Measurements from ENCODE around the gene SOCS3.
"Not testable (repeated sequence)": the region's sequence is repeated elsewhere in the genome, so short reads cannot be mapped to it uniquely, and the experiment has no call there.

SOCS3 gene

DNA sequence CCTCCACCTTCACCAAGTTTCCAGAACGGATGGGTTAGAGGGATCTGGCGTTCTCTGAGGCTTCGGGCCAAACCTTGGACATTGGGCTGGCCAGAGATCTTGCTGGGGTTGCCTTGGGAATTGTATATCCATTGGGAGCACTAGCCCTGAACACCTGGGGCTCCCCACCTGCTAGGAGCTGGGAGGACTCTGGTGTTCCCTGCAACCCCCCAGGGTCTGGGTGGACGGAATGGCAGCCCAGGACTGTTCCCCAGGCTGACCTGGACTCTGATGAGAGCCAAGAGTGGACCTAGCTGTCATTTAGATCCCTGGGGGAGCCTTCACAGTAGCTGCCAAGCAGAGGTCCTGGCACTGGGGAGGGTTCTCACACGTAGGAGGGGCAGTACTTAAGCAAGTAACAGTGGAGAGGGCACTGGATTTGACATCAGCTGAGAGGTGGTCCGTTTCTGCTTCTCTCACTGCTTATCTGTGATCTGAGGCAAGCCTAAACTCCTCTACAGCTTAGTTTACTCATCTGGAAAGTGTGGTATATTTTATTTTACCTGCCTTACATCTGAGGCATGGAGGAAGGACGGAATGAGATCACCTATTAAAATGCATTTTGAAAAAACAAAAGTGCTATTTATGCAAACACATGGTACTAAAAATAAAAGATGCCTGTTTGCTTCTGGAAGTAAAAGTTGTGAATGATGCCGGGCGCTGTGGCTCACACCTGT lies 11.7 kb downstream of the SOCS3 start:
- DNase-seq (ENCODE audit: low spot score) = no peak

DNA sequence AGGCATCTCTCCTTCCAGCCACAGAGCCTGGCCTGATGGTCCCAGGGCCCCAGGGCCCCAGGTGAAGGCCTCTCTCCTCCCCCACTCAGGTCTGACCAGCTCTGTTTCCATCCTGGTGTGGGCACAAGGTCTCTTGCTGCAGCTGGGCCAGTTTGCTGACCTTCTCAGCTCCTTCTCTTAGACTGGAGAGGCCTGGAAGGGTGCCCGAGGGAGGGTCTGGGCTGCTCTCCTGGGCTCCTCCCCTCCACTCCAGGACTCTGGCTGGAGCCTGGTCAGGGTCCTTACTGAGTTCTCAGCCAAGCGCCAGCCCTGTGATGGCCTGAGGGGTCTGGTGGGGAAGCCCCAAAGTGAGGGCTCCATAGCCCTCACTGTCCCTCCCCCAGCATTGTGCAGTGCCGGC lies 12.4 kb downstream of the SOCS3 start:
- DNase-seq (ENCODE audit: low spot score) = no peak

DNA sequence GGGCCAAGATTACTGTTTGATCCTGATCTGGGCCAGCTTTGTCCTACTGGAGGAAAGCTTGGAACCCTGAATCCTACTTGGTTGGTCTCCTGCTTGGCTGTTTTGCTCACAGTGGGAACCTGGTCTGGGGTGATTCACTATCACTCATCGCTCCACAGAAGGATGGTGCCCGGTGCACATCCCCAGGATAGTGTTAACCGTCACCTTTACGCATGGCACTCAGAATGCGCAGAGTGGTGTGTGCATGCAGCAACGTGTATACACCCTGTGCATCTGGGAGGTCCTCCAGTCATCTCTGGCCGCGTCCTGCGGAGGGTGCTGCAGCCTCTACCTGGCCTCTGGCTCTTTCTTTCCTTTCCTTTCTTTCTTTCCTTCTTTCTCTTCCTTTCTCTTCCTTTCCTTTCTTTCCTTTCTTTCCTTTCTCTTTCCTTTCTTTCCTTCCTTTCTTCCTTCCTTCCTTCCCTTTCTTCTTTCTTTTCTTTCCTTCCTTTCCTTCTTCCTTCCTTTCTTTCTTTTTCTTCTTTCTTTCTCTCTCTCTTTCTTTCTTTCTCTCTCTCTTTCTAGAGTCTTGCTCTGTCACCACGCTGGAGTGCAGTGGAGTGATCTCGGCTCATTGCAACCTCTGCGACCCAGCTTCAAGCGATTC lies 13.1 kb downstream of the SOCS3 start:
- DNase-seq (ENCODE audit: low spot score) = no peak

DNA sequence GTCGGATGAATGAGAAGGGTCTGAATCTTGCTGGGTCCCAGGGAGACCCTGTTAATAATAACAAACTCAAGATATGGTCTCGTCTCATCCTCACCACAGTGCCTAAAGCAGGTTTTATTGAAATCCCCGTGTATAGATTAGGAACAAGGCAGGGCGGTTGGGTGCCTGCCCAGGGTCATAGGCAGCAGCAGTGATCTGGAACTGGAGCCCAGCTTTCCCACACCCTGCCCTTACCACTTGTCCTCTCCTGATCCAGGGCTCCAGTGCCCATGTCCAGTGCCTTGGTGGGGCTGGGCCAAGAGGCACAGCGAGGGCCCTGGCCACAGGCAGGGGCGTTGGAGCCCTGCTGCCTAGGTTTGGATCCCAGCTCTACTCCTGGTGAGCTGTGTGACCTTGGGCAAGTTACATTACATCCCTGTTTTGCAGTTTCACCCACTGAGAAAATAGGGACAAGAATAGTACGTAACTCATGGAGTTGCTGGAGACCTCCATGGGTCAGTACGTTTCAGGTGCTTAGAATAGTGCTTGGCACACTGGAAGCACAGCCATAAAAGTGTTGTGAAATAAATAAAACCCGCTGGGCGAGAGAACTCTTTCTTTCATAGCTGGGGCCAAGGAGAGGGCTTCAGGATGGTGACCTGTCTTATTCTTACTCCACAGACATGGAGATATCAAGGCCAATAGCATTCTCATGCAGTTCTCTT lies 13.9 kb downstream of the SOCS3 start:
- DNase-seq (ENCODE audit: low spot score) = no peak

DNA sequence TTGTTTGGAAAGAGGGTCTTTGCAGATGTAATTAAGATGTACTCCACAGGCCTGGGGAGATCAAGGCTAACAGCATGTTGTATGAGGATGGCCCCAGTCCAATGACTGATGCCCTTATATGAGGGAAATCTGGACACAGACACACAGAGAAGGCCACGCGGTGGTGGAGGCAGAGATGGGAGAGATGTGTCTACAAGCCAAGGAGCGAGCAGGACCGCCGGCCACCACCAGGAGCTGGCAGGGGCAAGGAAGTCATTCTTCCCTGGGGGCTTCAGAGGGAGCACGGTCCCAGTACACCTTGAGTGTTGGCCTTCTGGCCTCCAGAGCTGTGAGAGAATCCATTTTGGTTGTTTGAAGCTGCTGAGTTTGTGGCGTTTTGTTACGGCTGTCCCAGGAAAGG lies 14.7 kb downstream of the SOCS3 start:
- no peak for DNase-seq (ENCODE audit: low spot score)

DNA sequence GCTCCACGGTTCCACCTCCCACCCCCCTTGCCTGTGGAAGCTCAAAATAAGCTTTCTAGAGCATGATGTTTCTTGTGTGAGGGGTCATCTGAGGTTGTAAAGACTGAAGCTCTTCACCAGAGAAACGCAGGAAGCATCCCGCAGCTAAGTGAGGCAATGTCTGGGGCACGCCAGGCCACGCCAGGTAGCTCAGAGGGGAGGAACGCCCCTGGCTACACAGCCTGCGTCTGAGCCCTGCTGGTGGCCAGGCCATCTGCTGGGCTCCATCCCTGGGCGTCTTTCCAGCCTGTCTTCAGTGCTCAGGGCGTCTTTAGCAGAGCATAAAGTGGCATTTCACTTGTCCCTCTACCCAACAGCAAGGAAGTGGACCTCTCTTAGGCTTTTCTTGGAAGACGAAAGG lies 15.2 kb downstream of the SOCS3 start:
- no peak for DNase-seq (ENCODE audit: low spot score)

DNA sequence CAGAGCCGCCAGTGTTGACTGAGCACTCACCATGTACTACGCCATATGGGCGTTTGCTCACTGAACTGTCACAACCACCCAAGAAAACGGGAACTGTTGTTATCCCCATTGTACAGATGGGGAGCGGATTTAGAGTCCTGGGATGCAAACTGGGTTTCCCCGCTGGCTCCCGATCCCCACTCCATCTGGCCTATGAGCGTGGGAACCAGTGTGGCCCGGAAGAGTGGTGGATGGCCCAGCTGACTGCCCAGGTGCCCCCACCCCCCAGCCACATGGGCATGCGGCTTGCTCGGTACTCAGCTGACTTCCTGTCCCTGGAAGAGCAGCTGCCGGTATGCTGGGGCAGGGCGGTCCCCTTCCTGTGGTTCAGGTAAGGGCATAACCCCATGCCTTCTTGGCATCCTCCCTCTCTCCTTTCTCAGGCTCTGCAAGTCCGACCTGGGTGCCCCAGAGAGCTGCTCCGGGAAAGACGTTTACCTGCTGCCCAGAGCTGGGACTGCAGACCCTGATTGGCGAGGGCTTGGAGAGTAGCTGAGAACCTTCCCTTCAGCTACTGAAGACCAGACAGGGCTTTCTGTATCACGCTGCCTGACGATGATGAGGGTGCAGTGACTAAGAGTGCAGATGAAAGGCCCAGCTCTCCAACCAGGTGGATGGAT lies 16.2 kb downstream of the SOCS3 start:
- no peak for DNase-seq (ENCODE audit: low spot score)

DNA sequence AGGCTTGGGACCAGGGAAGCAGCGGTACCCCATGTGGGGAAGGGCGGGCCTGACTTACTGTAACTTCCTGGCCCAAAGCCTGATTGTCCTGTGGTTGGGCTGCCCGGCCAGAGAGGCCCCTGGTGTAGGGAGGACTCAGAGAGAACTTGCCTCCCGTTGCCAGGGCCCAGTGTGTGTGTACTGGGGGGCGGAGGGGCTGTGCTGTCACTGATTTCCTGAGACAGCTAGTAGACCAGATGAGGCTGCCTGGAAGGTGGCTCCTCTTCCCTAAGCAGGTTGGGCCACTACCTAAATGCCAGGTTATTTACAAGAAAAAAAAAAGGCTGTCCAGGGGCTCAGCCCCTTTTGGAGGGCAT lies 16.7 kb downstream of the SOCS3 start:
- DNase-seq (ENCODE audit: low spot score) = peak; percentile 94

DNA sequence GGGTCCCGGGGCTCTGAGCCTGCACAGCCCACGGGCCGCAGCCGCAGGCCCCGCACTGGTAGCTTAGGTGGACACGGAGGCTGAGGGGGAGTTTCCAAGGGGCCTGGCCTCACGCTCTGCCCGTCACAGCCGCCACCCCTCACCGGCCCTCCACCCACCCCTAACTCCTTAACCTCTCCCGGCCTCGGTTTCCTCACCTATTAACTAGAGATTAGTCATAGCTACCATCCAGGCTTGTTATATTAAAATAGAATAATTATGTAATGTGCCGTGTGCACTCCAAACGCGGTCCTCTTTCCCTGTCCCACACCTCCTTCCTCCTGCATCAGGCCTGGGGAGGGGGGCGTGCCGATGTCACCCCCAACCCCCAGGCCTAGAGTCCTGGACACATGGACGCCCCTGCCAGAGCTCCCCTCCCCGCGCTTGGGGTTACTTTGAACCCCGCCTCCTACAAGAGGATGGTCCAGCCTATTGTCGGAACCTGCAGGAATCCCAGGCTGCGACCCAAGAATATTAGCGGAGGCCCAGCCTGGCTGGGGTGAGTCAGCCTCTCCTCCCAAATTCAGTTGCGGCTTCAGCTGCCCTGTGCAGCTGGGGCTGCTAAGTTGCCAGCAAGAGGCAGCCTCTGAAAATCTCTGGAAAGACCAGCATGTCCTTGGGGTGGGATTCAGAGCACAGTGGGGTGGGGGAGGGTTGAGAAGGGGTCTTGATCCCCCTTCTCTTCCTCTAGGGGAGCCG lies 17.3 kb downstream of the SOCS3 start:
- DNase-seq (ENCODE audit: low spot score) = peak; percentile 86

DNA sequence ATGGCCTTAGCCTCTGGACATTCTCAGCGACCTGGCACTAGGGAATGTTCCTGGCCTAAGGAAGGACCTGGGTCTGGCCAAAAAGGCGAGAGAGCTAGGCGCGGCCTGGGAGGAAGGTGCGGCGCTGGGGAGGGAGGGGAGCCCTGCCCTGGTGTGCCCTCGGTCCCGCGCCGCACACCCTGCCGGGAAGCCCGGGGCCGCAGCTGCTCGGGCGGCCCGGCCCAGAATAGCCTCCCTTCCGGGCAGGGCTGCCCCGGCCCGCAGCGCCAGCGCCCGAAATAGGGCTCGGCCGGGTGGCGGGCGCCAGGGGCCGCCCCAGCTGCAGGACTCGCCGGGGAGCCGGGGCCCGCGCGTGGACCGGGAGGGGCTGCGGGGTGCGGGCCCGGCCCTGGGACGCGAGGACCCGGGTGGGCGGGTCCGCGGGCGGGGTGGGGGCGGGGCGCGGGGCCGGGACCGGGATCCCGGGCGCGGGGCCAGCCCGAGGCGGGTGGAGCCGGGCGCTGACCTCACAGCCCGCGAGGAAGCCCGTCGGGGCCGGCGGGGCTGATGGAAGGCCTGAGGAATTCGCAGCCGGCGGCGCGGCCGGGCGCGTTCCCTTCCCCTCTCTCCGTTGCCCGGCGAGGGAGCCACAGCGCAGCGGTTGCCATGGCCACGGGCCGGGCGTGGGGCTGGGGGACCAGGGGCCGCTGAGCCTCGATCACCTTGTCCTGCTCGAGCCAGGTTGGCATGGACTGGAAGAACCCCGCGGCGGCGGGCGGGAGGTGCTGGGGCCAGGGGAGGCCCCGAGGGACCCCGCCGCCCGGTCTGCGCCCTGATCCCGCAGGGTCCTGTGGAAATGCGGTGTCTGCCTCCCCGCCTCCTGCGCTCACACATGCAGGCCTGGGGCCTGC lies 18.1 kb downstream of the SOCS3 start:
- DNase-seq (ENCODE audit: low spot score) = peak; percentile 95

DNA sequence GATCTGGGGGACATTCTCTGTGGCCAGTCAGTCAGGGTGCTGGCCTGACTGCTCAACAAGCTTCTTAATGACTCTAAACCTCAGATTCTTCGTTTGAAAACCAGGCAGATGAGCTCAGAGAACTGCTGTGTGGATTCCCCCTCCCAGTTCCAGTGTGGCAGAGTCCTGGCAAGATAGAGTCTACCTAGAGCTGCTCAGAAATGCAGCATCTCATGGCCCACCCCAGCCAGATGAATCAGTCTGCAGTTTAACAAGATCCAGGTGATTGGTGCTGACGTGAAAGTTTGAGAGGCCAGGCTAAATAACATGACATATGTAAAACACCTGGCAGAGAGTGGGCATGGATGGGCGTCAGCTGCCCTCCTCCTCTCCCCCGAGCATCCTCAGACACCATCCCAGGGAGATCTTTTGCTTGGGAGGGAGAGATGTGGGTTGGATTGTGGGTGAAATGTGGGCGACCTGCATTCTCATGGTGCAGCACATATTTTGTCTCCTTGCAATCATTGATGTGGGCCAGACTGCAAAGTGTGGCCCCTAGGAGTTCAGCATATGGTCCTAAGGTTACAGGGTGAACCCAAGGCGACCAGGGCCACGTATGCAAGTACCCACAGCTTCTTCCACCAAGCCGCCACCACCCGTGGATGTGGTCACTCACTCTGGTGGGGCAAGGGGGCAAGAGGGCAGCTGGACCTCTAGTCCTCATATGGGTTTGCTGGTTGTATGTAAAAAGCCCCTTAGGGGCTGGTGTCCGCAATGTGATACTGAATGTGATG lies 19.5 kb downstream of the SOCS3 start:
- no peak for DNase-seq (ENCODE audit: low spot score)

DNA sequence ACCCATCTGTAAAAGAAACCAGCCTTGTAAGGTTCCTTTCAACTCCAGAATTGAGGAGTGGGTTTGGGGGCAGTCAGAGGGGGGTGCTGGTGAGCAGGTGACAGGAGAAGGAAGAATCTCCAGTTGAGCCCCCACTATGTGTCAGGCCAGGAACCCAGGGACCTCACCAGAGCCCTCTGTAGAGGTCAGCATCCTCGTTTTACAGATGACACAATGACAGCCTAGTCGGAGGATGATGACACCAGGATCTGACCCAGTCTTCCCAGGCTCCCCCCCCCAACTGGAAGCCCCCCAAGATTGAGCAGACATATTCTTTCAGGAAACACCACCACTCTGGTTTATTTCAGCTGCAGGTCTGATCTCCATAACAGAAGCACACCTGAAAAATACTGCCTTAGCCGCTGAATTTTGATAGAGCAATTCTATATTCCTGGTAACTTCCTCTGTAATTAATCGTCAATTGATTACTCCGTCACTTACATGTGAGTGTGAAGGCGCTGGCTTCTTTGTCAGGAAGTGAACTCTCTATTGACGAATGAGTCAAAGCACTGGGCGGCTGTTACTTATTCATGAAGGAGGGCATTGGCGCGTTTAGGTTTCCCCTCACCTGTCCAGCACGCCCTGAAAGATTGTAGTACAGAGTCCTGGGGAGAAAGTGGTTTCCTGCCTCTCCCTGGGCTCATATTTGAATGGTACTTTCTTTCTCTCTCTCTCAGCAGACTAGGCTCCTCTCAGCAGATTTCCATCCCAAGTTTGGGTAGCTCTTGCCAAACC lies 21.2 kb downstream of the SOCS3 start:
- DNase-seq (ENCODE audit: low spot score) = no peak

DNA sequence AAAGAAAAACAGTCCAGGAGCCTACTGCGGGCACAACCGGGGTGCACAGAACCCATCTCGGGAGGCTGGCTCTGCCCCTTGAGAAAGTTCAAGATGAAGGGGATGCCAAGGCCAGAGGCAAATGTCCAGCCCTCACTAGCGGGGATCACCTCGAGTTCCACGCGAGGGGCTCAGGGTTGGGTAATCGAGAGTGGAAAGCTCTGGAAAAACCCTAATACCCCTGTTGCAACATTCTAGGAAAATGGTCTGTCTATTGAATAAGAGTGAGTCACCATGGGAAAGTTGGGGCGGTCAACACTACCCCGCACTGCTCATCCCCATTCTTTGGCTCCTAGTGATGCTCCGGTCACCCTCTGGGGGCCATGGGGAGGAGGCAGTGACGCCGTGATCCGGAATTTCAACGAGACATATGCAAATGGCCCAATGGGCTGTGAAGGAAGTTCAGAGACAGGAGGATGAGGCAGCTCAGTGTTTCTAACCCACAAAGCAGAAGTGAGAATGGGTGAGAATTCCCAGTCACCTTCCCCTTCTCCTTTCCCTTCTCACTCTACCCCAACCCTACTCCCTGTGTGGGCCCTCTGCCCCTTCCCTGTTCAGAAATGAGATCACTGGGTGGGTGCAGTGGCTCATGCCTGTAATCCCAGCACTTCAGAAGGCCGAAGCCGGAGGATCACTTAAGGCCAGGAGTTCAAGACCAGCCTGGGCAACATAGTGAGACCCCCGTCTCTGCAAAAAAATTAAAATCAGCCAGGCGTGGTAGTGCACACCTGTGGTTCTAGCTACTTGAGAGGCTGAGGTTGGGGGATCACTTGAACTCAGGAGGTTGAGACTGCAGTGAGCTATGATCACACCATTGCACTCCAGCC lies 22.4 kb downstream of the SOCS3 start:
- peak; percentile 85 for DNase-seq (ENCODE audit: low spot score)

DNA sequence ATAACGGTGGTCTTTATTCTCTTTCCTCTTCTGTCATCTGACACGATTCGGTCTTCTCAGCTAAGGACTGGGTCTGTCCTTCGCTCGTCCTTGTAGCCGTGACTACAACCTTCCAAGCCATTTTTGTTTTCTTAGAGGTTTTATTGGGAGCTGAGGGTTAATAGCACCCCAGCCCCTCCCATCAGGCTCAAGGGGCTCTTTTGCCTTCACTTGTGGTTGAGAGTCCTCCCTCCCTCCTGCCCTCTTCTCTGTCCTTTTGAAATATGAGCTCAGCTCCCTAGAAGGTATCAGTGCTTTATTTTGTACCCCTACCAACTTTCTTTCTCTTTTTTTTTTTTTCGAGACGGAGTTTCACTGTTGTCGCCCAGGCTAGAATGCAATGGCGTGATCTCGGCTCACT lies 24.7 kb downstream of the SOCS3 start:
- DNase-seq (ENCODE audit: low spot score) = no peak

DNA sequence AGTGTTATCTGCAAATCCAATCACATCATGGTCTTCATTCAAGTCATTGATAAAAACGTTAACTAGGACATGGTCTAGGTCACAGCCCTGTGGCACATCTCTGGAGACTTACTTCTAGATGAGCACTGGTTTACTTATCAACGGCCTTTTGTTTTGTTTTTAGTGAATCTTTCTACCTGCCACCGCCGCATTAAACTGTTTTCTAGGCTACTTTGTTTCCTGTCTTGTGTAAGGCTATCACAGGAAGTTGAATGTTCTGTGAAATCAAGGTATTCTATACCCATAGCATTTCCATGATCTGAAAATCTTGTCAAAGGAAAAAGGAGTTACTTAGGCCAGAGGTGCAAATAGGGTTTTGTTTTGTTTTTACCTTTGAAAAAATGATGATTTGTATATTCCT lies 26.9 kb downstream of the SOCS3 start:
- DNase-seq (ENCODE audit: low spot score) = no peak

DNA sequence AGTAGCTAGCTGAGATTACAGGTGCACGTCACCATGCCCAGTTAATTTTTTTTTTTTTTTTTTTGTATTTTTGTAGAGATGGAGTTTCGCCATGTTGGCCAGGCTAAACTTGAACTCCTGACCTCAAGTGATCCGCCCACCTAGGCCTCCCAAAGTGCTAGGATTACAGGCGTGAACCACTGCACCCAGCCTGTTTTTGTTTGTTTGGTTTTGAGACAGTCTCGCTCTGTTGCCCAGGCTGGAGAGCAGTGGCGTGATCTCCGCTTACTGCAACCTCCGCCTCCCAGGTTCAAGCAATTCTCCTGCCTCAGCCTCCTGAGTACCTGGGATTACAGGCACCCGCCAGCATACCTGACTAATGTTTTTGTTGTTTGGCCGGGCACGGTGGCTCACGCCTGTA lies 28.5 kb downstream of the SOCS3 start:
- DNase-seq (ENCODE audit: low spot score) = not testable (repeated sequence)

DNA sequence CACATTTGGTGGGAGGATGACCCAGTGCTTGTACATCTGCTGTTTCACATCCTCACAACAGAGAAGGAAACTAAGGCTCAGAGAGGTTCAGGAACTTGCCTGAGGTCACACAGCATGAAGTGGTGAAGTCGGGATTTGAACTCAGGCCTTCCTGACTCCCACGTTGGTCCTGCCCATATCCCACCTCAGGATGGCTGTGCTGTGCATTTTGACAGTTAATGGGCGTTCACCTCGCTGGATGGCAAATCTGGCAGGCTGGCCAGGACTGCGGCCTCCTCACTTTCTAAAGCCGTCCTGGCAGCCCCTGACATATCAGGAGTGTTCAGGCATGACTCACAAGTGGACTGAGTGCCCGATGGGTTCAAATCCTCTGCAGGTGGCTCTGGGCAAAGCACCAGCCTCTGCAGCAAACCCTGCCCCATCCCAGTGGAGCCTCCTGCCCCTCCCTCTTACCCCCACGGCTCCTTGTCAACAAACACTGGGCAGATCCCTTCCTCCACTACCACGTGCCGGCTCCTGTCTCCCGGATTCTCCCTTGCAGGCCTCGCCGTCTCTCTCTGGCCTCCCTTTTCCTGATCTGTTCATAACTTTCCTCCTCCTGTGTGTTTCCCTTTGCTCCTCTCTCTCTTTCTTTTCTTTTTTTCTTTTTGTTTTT lies 29.2 kb downstream of the SOCS3 start:
- DNase-seq (ENCODE audit: low spot score) = no peak
